ENCODE measurements around the gene LIN37. TPM values are rescaled to one million over a fixed set of nuclear protein-coding genes. Genes with fewer than 3 reads are reported as not detected.

LIN37 gene
- total and polyA plus RNA-seq, 9 of the 15 experiments (the other 6 are each of a cell fraction or from before 2014, with no cell fraction given), result 1.2 to 12.5 (median 8.6) TPM

DNA sequence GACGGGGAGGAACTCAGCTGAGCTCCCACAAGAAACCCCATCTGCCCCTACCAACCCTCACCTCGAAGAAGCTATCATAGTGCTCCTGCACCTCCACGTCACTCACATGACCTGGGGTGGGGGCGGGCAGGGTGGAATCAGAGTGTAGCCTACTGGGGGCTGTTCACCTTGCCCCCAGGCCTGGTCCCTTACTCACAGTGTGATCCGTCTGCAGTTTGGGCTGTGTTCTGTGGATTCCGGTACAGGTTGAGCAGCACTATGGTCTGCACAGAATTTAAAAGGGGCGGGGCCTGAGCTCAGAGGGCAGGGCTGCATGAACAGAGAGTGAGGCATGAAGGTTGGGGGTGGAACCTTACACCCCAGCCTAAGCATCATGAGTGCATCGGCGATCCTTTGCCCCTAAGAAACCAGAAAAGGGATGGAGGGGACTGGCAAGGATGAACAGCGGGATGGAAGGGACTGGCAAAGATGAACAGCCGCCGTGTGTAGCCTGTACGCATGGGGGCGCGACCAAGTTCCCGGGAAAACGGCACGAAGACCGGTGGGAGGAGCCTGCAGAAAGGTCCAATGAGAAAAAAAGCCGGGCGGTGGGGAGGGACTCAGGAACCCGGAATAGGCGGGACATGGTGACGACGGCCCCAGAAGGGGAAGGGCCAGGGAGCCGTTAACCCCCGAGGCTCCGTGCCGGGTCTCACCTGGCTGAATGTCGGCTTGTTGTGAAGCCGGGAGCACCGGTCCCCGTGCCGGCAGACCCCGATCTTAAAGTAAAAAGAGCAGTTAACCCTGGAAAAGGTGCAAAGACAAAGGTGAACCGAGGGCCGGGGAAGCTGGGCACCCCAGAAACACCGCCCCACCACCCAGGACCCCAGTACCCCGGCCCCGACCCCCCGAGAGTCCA lies 3.7 kb upstream of the LIN37 start (continued):
- TF ChIP-seq, protein P1, sequence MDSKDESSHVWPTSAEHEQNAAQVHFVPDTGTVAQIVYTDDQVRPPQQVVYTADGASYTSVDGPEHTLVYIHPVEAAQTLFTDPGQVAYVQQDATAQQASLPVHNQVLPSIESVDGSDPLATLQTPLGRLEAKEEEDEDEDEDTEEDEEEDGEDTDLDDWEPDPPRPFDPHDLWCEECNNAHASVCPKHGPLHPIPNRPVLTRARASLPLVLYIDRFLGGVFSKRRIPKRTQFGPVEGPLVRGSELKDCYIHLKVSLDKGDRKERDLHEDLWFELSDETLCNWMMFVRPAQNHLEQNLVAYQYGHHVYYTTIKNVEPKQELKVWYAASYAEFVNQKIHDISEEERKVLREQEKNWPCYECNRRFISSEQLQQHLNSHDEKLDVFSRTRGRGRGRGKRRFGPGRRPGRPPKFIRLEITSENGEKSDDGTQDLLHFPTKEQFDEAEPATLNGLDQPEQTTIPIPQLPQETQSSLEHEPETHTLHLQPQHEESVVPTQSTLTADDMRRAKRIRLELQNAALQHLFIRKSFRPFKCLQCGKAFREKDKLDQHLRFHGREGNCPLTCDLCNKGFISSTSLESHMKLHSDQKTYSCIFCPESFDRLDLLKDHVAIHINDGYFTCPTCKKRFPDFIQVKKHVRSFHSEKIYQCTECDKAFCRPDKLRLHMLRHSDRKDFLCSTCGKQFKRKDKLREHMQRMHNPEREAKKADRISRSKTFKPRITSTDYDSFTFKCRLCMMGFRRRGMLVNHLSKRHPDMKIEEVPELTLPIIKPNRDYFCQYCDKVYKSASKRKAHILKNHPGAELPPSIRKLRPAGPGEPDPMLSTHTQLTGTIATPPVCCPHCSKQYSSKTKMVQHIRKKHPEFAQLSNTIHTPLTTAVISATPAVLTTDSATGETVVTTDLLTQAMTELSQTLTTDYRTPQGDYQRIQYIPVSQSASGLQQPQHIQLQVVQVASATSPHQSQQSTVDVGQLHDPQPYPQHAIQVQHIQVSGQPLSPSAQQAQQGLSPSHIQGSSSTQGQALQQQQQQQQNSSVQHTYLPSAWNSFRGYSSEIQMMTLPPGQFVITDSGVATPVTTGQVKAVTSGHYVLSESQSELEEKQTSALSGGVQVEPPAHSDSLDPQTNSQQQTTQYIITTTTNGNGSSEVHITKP (IDR thresholded peaks at IDR 0.05; ENCODE audit: partially characterized antibody), result peak; percentile 28
- no peak for TF ChIP-seq CBX5 (IDR thresholded peaks at IDR 0.05; ENCODE audit: borderline replicate concordance, low read depth)
- TF ChIP-seq TFAM (CRISPR knock-in tag; conservative IDR thresholded peaks at IDR 0.05), result no peak
- no peak for TF ChIP-seq LCOR (CRISPR knock-in tag; IDR thresholded peaks at IDR 0.05)
- TF ChIP-seq RHOXF2B (CRISPR knock-in tag; conservative IDR thresholded peaks at IDR 0.05), result no peak
- no peak for TF ChIP-seq DACH1 (IDR thresholded peaks at IDR 0.05; ENCODE audit: partially characterized antibody)
- TF ChIP-seq PRPF4 (IDR thresholded peaks at IDR 0.05; ENCODE audit: insufficient read depth, low read depth, low read length, poor library complexity, severe bottlenecking), result no peak
- no peak for TF ChIP-seq RBM34 (IDR thresholded peaks at IDR 0.05; ENCODE audit: borderline replicate concordance, insufficient read depth, low read length)
- no peak for TF ChIP-seq KAT2B (IDR thresholded peaks at IDR 0.05; ENCODE audit: low read depth, low read length)
- TF ChIP-seq, protein P2, sequence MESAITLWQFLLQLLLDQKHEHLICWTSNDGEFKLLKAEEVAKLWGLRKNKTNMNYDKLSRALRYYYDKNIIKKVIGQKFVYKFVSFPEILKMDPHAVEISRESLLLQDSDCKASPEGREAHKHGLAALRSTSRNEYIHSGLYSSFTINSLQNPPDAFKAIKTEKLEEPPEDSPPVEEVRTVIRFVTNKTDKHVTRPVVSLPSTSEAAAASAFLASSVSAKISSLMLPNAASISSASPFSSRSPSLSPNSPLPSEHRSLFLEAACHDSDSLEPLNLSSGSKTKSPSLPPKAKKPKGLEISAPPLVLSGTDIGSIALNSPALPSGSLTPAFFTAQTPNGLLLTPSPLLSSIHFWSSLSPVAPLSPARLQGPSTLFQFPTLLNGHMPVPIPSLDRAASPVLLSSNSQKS (CRISPR knock-in tag; IDR thresholded peaks at IDR 0.05), result no peak
- TF ChIP-seq, protein P3, sequence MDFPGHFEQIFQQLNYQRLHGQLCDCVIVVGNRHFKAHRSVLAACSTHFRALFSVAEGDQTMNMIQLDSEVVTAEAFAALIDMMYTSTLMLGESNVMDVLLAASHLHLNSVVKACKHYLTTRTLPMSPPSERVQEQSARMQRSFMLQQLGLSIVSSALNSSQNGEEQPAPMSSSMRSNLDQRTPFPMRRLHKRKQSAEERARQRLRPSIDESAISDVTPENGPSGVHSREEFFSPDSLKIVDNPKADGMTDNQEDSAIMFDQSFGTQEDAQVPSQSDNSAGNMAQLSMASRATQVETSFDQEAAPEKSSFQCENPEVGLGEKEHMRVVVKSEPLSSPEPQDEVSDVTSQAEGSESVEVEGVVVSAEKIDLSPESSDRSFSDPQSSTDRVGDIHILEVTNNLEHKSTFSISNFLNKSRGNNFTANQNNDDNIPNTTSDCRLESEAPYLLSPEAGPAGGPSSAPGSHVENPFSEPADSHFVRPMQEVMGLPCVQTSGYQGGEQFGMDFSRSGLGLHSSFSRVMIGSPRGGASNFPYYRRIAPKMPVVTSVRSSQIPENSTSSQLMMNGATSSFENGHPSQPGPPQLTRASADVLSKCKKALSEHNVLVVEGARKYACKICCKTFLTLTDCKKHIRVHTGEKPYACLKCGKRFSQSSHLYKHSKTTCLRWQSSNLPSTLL (IDR thresholded peaks at IDR 0.05), result no peak
- TF ChIP-seq ZNF584 (CRISPR knock-in tag; IDR thresholded peaks at IDR 0.05; ENCODE audit: low read depth), result no peak
- peak; percentile 54 for TF ChIP-seq CREM (IDR thresholded peaks at IDR 0.05; ENCODE audit: low read depth)
- TF ChIP-seq MIER1 (IDR thresholded peaks at IDR 0.05; ENCODE audit: low read depth), result no peak
- no peak for TF ChIP-seq FUS (optimal IDR thresholded peaks at IDR 0.05; ENCODE audit: low read depth, low read length)
- TF ChIP-seq ZNF232 (CRISPR knock-in tag; IDR thresholded peaks at IDR 0.05), result no peak
- no peak for TF ChIP-seq KLF10 (CRISPR knock-in tag; IDR thresholded peaks at IDR 0.05)
- TF ChIP-seq, protein P4, sequence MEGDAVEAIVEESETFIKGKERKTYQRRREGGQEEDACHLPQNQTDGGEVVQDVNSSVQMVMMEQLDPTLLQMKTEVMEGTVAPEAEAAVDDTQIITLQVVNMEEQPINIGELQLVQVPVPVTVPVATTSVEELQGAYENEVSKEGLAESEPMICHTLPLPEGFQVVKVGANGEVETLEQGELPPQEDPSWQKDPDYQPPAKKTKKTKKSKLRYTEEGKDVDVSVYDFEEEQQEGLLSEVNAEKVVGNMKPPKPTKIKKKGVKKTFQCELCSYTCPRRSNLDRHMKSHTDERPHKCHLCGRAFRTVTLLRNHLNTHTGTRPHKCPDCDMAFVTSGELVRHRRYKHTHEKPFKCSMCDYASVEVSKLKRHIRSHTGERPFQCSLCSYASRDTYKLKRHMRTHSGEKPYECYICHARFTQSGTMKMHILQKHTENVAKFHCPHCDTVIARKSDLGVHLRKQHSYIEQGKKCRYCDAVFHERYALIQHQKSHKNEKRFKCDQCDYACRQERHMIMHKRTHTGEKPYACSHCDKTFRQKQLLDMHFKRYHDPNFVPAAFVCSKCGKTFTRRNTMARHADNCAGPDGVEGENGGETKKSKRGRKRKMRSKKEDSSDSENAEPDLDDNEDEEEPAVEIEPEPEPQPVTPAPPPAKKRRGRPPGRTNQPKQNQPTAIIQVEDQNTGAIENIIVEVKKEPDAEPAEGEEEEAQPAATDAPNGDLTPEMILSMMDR (IDR thresholded peaks at IDR 0.05 in 2 of 3, conservative IDR thresholded peaks at IDR 0.05 in 1 of 3; ENCODE audit: insufficient read depth in 2 of 3, low read depth in 1 of 3, low read length in 3 of 3), result peak; percentile 58 to 70 (median 63); a peak in 5 of 6 replicates
- peak; percentile 39; the same call in 1 of the 2 replicates for TF ChIP-seq ELF4 (CRISPR knock-in tag; IDR thresholded peaks at IDR 0.05)

All from K562 (cell line).